Panc1 (cell line): ENCODE measurements around the gene PSMG1. TPM values are rescaled to one million over a fixed set of nuclear protein-coding genes. Genes with fewer than 3 reads are reported as not detected.

ENCODE experiments used
- ATAC-seq: fragments of 200-7000 bp; cut with Tn5 transposase; 2 replicates; pipeline ENCODE4 v1.9.1; 2020; ENCODE audit warnings: mild to moderate bottlenecking, moderate library complexity
- BruUV-seq: library from RNA; stranded (reverse); fragments of 400-500 nt; replicated peaks from 2 replicates; lab custom pipeline; 2021; lab: Mats Ljungman, UMichigan
- CTCF ChIA-PET: fragments of 300-600 bp; sonication (Branson Sonifier 250); formaldehyde crosslinking; loops from one replicate; lab custom pipeline; 2022; ENCODE audit warnings: antibody characterized with exemption; lab: Charles Lee
- POLR2A ChIA-PET: fragments of 300-600 bp; sonication (Branson Sonifier 250); formaldehyde crosslinking; loops from one replicate; lab custom pipeline; 2022; ENCODE audit warnings: antibody characterized with exemption; lab: Charles Lee
- DNase-seq: peaks from one replicate; pipeline ENCODE4 v3.0.0-alpha.2; 2010; ENCODE audit warnings: low read depth, low spot score
- H3K27ac ChIP-seq: 2 replicates; pipeline ENCODE4 v1.5.1; 2011; ENCODE audit warnings: mild to moderate bottlenecking, low read length, inconsistent platforms
- H3K27me3 ChIP-seq: fragments of 200-500 bp; sonication (Bioruptor generic); 2 replicates; pipeline ENCODE4 v1.6.0; 2014; ENCODE audit warnings: low read length, inconsistent platforms; ENCODE audit not compliant: control insufficient read depth, insufficient read depth
- H3K36me3 ChIP-seq: fragments of 200-500 bp; sonication (Bioruptor generic); 2 replicates; pipeline ENCODE4 v1.5.1; 2014; ENCODE audit warnings: inconsistent platforms, mild to moderate bottlenecking, low read length, moderate library complexity; ENCODE audit not compliant: control insufficient read depth, insufficient read depth
- H3K4me1 ChIP-seq: 2 replicates; pipeline ENCODE4 v1.5.1; 2011; ENCODE audit warnings: inconsistent platforms, mild to moderate bottlenecking, low read length, moderate library complexity; ENCODE audit not compliant: control insufficient read depth, insufficient read depth
- H3K4me3 ChIP-seq, 2 experiments: 2 replicates each; pipeline ENCODE4 v1.5.1; 2011 to 2012; ENCODE audit warnings: low read depth in 2 of 2, low read length in 2 of 2, mild to moderate bottlenecking in 2 of 2, inconsistent platforms in 1 of 2, moderate library complexity in 1 of 2
- H3K9me3 ChIP-seq: fragments of 200-500 bp; sonication (Bioruptor generic); 2 replicates; pipeline ENCODE4 v1.5.1; 2014; ENCODE audit warnings: low read depth, mild to moderate bottlenecking, inconsistent platforms, low read length, moderate library complexity; ENCODE audit not compliant: control insufficient read depth, insufficient read depth
- in situ Hi-C: cut with HindIII; loops from 2 replicates; pipeline ENCODE4 v1.10.0; 2016; ENCODE audit warnings: low sequenced_read_pairs, low pct_unique_long_range_greater_than_20kb
- intact Hi-C: fragments of 100-400 bp; cut with micrococcal nuclease; formaldehyde crosslinking; loops from one replicate; pipeline ENCODE4 v1.10.0; 2022; ENCODE audit not compliant: unreplicated experiment
- total RNA-seq: library from RNA; stranded (reverse); gene quantifications from one replicate; pipeline ENCODE4 v1.2.1, GENCODE V29; 2021; ENCODE audit not compliant: unreplicated experiment
- TF ChIP-seq, protein P1 (sequence below), 2 experiments: IDR thresholded peaks; 2 replicates each; pipeline ENCODE4 v1.6.1; 2011 to 2012; ENCODE audit warnings: low read depth in 2 of 2, control low read depth in 1 of 2, low read length in 1 of 2, mild to moderate bottlenecking in 1 of 2, moderate library complexity in 1 of 2; ENCODE audit not compliant: insufficient read depth in 1 of 2
- TF ChIP-seq, protein P2 (sequence below): fragments of 450-650 bp; IDR thresholded peaks from 2 replicates; pipeline ENCODE4 v1.5.1; 2017; ENCODE audit warnings: mild to moderate bottlenecking

PSMG1 gene
- total RNA-seq, 1 experiment from 2014 or later: 70.0 TPM

DNA sequence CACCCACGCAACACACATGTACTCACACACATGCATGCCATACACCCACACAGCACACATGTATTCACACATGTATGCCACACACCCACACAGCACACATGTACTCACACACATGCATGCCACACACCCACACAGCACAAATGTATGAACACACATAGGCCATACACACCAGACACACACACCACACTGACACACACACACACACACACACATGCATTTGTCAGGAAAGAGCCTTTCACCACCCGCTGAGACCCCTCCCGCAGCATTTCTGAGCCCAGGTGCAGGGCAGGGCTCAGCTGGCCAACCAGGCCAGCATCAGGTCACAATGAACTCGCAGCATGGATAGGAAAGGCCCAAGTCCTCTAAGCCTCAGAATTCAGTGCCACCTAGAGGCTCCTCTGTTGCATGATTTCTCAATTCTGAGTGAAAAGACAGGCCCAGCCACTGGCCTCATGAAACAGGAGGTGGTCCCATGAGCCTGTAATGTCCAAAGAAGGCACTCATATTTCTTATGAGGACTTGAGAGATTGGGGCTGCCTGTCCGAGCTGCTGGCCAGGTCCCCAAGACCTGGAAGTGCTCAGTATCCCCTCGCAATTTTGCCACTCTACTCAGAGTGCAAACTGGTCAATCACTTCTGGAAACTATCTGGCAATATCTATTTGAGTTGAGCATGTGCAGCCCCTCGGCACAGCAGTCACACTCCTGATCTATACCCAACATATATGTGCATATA lies 57.3 kb downstream of the PSMG1 start:
- ATAC-seq: peak; percentile 97
- Histone ChIP-seq H3K36me3 (no peaks in the 10 kb centered on the region), H3K27ac (no peak overlapping the region), H3K4me1 (no peaks in the 10 kb centered on the region), H3K27me3 (no peaks in the 10 kb centered on the region), H3K4me3 (no peak overlapping the region), H3K9me3 (no peaks in the 10 kb centered on the region)
- in situ Hi-C loops: no loop called here
- CTCF ChIA-PET: interaction anchor here (0.7 kb wide), 1 partner anchor 622 kb away, joined by 3 read pairs; no protein-coding TSS in a partner anchor
- BruUV-seq: no TSS peak
- intact Hi-C loops: no loop called here
- DNase-seq: peak; percentile 30
- TF ChIP-seq, protein P1, sequence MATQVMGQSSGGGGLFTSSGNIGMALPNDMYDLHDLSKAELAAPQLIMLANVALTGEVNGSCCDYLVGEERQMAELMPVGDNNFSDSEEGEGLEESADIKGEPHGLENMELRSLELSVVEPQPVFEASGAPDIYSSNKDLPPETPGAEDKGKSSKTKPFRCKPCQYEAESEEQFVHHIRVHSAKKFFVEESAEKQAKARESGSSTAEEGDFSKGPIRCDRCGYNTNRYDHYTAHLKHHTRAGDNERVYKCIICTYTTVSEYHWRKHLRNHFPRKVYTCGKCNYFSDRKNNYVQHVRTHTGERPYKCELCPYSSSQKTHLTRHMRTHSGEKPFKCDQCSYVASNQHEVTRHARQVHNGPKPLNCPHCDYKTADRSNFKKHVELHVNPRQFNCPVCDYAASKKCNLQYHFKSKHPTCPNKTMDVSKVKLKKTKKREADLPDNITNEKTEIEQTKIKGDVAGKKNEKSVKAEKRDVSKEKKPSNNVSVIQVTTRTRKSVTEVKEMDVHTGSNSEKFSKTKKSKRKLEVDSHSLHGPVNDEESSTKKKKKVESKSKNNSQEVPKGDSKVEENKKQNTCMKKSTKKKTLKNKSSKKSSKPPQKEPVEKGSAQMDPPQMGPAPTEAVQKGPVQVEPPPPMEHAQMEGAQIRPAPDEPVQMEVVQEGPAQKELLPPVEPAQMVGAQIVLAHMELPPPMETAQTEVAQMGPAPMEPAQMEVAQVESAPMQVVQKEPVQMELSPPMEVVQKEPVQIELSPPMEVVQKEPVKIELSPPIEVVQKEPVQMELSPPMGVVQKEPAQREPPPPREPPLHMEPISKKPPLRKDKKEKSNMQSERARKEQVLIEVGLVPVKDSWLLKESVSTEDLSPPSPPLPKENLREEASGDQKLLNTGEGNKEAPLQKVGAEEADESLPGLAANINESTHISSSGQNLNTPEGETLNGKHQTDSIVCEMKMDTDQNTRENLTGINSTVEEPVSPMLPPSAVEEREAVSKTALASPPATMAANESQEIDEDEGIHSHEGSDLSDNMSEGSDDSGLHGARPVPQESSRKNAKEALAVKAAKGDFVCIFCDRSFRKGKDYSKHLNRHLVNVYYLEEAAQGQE (IDR thresholded peaks at IDR 0.05; ENCODE audit: insufficient read depth in 1 of 2, low read depth in 2 of 2, low read length in 1 of 2): no peak
- TF ChIP-seq, protein P2, sequence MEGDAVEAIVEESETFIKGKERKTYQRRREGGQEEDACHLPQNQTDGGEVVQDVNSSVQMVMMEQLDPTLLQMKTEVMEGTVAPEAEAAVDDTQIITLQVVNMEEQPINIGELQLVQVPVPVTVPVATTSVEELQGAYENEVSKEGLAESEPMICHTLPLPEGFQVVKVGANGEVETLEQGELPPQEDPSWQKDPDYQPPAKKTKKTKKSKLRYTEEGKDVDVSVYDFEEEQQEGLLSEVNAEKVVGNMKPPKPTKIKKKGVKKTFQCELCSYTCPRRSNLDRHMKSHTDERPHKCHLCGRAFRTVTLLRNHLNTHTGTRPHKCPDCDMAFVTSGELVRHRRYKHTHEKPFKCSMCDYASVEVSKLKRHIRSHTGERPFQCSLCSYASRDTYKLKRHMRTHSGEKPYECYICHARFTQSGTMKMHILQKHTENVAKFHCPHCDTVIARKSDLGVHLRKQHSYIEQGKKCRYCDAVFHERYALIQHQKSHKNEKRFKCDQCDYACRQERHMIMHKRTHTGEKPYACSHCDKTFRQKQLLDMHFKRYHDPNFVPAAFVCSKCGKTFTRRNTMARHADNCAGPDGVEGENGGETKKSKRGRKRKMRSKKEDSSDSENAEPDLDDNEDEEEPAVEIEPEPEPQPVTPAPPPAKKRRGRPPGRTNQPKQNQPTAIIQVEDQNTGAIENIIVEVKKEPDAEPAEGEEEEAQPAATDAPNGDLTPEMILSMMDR: peak; percentile 76
- POLR2A ChIA-PET: no interaction called here

Other genes starting within 250 kb of the PSMG1 start
- gene BRWD1, start 130.2 kb upstream of the PSMG1 start, total RNA-seq: 26.2 TPM
- gene HMGN1, start 165.6 kb upstream of the PSMG1 start, total RNA-seq: 293 TPM